Liver (tissue), 9 donors: ENCODE data around the gene TLCD1. TPM values are rescaled to one million over a fixed set of nuclear protein-coding genes. Genes with fewer than 3 reads are reported as not detected.

Experiments used
- DNase-seq: peaks from one replicate; pipeline ENCODE4 v3.0.0-alpha.2; 2017; ENCODE audit warnings: low spot score
- H3K27ac ChIP-seq, 2 donors: one replicate each; pipeline ENCODE4 v1.7.0; 2013; ENCODE audit warnings: inconsistent platforms in 2 of 2, low read length in 2 of 2, control low read depth in 1 of 2, low read depth in 1 of 2, mild to moderate bottlenecking in 1 of 2
- H3K27me3 ChIP-seq, 4 donors: one replicate each; pipeline versions ENCODE4 v1.6.1 to v1.7.0; 2013; ENCODE audit warnings: low read length in 3 of 4, inconsistent platforms in 1 of 4, mild to moderate bottlenecking in 1 of 4, moderate library complexity in 1 of 4; ENCODE audit not compliant: control insufficient read depth in 4 of 4, insufficient read depth in 4 of 4
- H3K36me3 ChIP-seq, 4 donors: one replicate each; pipeline versions ENCODE4 v1.6.1 to v1.7.0; 2013; ENCODE audit warnings: low read length in 3 of 4, mild to moderate bottlenecking in 3 of 4, low read depth in 1 of 4, moderate library complexity in 1 of 4; ENCODE audit not compliant: control insufficient read depth in 4 of 4, insufficient read depth in 3 of 4
- H3K4me1 ChIP-seq, 4 donors: one replicate each; pipeline versions ENCODE4 v1.6.1 to v1.7.0; 2013; ENCODE audit warnings: low read length in 3 of 4, mild to moderate bottlenecking in 3 of 4, moderate library complexity in 1 of 4; ENCODE audit not compliant: control insufficient read depth in 4 of 4, insufficient read depth in 4 of 4
- H3K4me3 ChIP-seq, 3 donors: one replicate each; pipeline versions ENCODE4 v1.6.1 to v1.7.0; 2013; ENCODE audit warnings: low read length in 3 of 3, control low read depth in 1 of 3, low read depth in 1 of 3, mild to moderate bottlenecking in 1 of 3
- H3K9ac ChIP-seq, 2 donors: one replicate each; pipeline ENCODE4 v1.7.0; 2013; ENCODE audit warnings: low read length in 2 of 2, mild to moderate bottlenecking in 2 of 2, moderate library complexity in 2 of 2, control low read depth in 1 of 2, low read depth in 1 of 2
- H3K9me3 ChIP-seq, 4 donors: one replicate each; pipeline versions ENCODE4 v1.6.1 to v1.7.0; 2013; ENCODE audit warnings: low read length in 3 of 4; ENCODE audit not compliant: control insufficient read depth in 4 of 4
- ATF3 ChIP-seq: IDR thresholded peaks from 2 replicates; pipeline ENCODE4 v1.6.1; 2016; ENCODE audit warnings: antibody characterized with exemption
- CTCF ChIP-seq: fragments of 150-350 bp; IDR thresholded peaks from 2 replicates; pipeline ENCODE4 v1.5.1; 2017; ENCODE audit warnings: improper control_type of control experiment, low read depth, low read length; ENCODE audit not compliant: missing input control
- EGR1 ChIP-seq, 2 donors: IDR thresholded peaks; 2 replicates each; pipeline ENCODE4 v1.6.1; 2016 to 2018; ENCODE audit warnings: antibody characterized with exemption in 2 of 2, low read depth in 2 of 2
- FOXA1 ChIP-seq: IDR thresholded peaks from 2 replicates; pipeline ENCODE4 v1.6.1; 2016; ENCODE audit warnings: antibody characterized with exemption
- FOXA2 ChIP-seq: IDR thresholded peaks from 2 replicates; pipeline ENCODE4 v1.6.1; 2016; ENCODE audit warnings: antibody characterized with exemption
- GABPA ChIP-seq, 2 donors: IDR thresholded peaks in 1 of 2; conservative IDR thresholded peaks in 1 of 2; 2 replicates each; pipeline ENCODE4 v1.6.1; 2016; ENCODE audit warnings: antibody characterized with exemption in 2 of 2, mild to moderate bottlenecking in 1 of 2, moderate library complexity in 1 of 2
- HNF4A ChIP-seq, 2 donors: conservative IDR thresholded peaks; 2 replicates each; pipeline ENCODE4 v1.6.1; 2016; ENCODE audit warnings: antibody characterized with exemption in 2 of 2, mild to moderate bottlenecking in 2 of 2
- HNF4G ChIP-seq: IDR thresholded peaks from 2 replicates; pipeline ENCODE4 v1.6.1; 2016; ENCODE audit warnings: antibody characterized with exemption
- JUND ChIP-seq, 2 donors: IDR thresholded peaks; 2 replicates each; pipeline ENCODE4 v1.6.1; 2016; ENCODE audit warnings: antibody characterized with exemption in 2 of 2
- MAX ChIP-seq: IDR thresholded peaks from 2 replicates; pipeline ENCODE4 v1.6.1; 2016; ENCODE audit warnings: antibody characterized with exemption
- NR2F2 ChIP-seq: IDR thresholded peaks from 2 replicates; pipeline ENCODE4 v1.6.1; 2016; ENCODE audit warnings: antibody characterized with exemption
- RAD21 ChIP-seq, 2 donors: IDR thresholded peaks; 2 replicates each; pipeline ENCODE4 v1.6.1; 2016; ENCODE audit warnings: antibody characterized with exemption in 2 of 2, mild to moderate bottlenecking in 2 of 2
- RXRA ChIP-seq, 2 donors: IDR thresholded peaks; 2 replicates each; pipeline ENCODE4 v1.6.1; 2017 to 2018; ENCODE audit warnings: antibody characterized with exemption in 2 of 2, mild to moderate bottlenecking in 1 of 2
- SP1 ChIP-seq: IDR thresholded peaks from 2 replicates; pipeline ENCODE4 v1.6.1; 2018; ENCODE audit warnings: antibody characterized with exemption, mild to moderate bottlenecking
- TAF1 ChIP-seq: conservative IDR thresholded peaks from 2 replicates; pipeline ENCODE4 v1.6.1; 2016; ENCODE audit warnings: antibody characterized with exemption, mild to moderate bottlenecking
- YY1 ChIP-seq: IDR thresholded peaks from 2 replicates; pipeline ENCODE4 v1.6.1; 2016; ENCODE audit warnings: antibody characterized with exemption, mild to moderate bottlenecking
- WGBS: extraction: QIAGEN DNeasy Blood & Tissue Kit; methylation state at CpG from one replicate; pipeline ENCODE4 v1.1.7; 2013; 5-methylcytosine and 5-hydroxymethylcytosine counted together
- polyA plus RNA-seq, 2 donors: library from polyadenylated mRNA; stranded (reverse) in 1 of 2; unstranded in 1 of 2; fragments of 200-250 nt in 1 of 2; fragments of >200 nt in 1 of 2; fragmentation: Nextera tagmentation in 1 of 2; extraction: Ambion mirVana in 1 of 2; gene quantifications; one replicate each; pipeline versions ENCODE4 v1.2.1 to v1.2.3, GENCODE V29; 2013 to 2015
- total RNA-seq, 2 donors: library from RNA; depleted of rRNA; stranded (reverse); fragments of >200 nt; gene quantifications; one replicate each; pipeline ENCODE4 v1.2.3, GENCODE V29; 2014
- TF ChIP-seq, protein P1 (sequence below): IDR thresholded peaks from 2 replicates; pipeline ENCODE4 v1.6.1; 2016; ENCODE audit warnings: antibody characterized with exemption
- TF ChIP-seq, protein P2 (sequence below): IDR thresholded peaks from 2 replicates; pipeline ENCODE4 v1.6.1; 2016; ENCODE audit warnings: antibody characterized with exemption, mild to moderate bottlenecking
- donor health status: healthy.
- donor health status: healthy.
- donor health status: healthy.
- donor health status: healthy.
- donor health status: healthy.

The TLCD1 gene
- total and polyA plus RNA-seq, 4 donors, result 4.4 to 8.8 (median 6.5) TPM

GRCh38 chr17:28706471-28707338 lies 19.3 kb downstream of the TLCD1 start:
- no peak for TF ChIP-seq GABPA (IDR thresholded peaks at IDR 0.05 in 1 of 2, conservative IDR thresholded peaks at IDR 0.05 in 1 of 2)
- TF ChIP-seq SP1, result no peak
- TF ChIP-seq FOXA2, result no peak
- no peak for TF ChIP-seq YY1
- TF ChIP-seq HNF4A (conservative IDR thresholded peaks at IDR 0.05), result no peak
- no peak for TF ChIP-seq CTCF
- TF ChIP-seq ATF3, result no peak
- no peak for TF ChIP-seq EGR1 (IDR thresholded peaks at IDR 0.05; ENCODE audit: low read depth in 2 of 2)
- no peak for TF ChIP-seq TAF1
- TF ChIP-seq, protein P1, sequence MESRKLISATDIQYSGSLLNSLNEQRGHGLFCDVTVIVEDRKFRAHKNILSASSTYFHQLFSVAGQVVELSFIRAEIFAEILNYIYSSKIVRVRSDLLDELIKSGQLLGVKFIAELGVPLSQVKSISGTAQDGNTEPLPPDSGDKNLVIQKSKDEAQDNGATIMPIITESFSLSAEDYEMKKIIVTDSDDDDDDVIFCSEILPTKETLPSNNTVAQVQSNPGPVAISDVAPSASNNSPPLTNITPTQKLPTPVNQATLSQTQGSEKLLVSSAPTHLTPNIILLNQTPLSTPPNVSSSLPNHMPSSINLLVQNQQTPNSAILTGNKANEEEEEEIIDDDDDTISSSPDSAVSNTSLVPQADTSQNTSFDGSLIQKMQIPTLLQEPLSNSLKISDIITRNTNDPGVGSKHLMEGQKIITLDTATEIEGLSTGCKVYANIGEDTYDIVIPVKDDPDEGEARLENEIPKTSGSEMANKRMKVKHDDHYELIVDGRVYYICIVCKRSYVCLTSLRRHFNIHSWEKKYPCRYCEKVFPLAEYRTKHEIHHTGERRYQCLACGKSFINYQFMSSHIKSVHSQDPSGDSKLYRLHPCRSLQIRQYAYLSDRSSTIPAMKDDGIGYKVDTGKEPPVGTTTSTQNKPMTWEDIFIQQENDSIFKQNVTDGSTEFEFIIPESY, result no peak
- TF ChIP-seq MAX, result no peak
- no peak for TF ChIP-seq NR2F2
- TF ChIP-seq HNF4G, result no peak
- TF ChIP-seq RAD21 (IDR thresholded peaks at IDR 0.05), result no peak
- TF ChIP-seq RXRA (IDR thresholded peaks at IDR 0.05), result no peak
- TF ChIP-seq, protein P2, sequence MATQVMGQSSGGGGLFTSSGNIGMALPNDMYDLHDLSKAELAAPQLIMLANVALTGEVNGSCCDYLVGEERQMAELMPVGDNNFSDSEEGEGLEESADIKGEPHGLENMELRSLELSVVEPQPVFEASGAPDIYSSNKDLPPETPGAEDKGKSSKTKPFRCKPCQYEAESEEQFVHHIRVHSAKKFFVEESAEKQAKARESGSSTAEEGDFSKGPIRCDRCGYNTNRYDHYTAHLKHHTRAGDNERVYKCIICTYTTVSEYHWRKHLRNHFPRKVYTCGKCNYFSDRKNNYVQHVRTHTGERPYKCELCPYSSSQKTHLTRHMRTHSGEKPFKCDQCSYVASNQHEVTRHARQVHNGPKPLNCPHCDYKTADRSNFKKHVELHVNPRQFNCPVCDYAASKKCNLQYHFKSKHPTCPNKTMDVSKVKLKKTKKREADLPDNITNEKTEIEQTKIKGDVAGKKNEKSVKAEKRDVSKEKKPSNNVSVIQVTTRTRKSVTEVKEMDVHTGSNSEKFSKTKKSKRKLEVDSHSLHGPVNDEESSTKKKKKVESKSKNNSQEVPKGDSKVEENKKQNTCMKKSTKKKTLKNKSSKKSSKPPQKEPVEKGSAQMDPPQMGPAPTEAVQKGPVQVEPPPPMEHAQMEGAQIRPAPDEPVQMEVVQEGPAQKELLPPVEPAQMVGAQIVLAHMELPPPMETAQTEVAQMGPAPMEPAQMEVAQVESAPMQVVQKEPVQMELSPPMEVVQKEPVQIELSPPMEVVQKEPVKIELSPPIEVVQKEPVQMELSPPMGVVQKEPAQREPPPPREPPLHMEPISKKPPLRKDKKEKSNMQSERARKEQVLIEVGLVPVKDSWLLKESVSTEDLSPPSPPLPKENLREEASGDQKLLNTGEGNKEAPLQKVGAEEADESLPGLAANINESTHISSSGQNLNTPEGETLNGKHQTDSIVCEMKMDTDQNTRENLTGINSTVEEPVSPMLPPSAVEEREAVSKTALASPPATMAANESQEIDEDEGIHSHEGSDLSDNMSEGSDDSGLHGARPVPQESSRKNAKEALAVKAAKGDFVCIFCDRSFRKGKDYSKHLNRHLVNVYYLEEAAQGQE, result no peak
- no peak for TF ChIP-seq FOXA1
- TF ChIP-seq JUND (IDR thresholded peaks at IDR 0.05), result no peak
- Histone ChIP-seq H3K27me3 (no peaks in the 10 kb centered on the region), H3K4me1 (peaks cover 1 to 11% (median 6%) of the 10 kb centered on the region in 4 donors), H3K27ac (no peak overlapping the region), H3K9ac (no peak overlapping the region), H3K9me3 (no peaks in the 10 kb centered on the region), H3K4me3 (no peak overlapping the region), H3K36me3 (peaks cover 2 to 28% (median 12%) of the 10 kb centered on the region in 4 donors)
- 68% methylated on average over 7 of the region's 7 CpGs for WGBS
- DNase-seq, result no peak
